HepG2 (cell line): Measurements from ENCODE around the gene TAGLN2. TPM values are rescaled to one million over a fixed set of nuclear protein-coding genes. Genes with fewer than 3 reads are reported as not detected.

Experiments
- CBFB ChIP-seq: sonication (generic); formaldehyde crosslinking; IDR thresholded peaks from 2 replicates; pipeline ENCODE4 v1.4.0; 2020; ENCODE audit warnings: missing genetic modification reagents
- DR1 ChIP-seq: sonication (generic); formaldehyde crosslinking; IDR thresholded peaks from 2 replicates; pipeline ENCODE4 v1.8.0; 2021; ENCODE audit warnings: mild to moderate bottlenecking, missing genetic modification reagents, inconsistent platforms
- HNRNPLL ChIP-seq: fragments of 200-400 bp; formaldehyde crosslinking; IDR thresholded peaks from 2 replicates; pipeline ENCODE4 v1.6.1; 2017; ENCODE audit warnings: mild to moderate bottlenecking, low read depth, low read length; ENCODE audit not compliant: poor library complexity, severe bottlenecking
- KMT2A ChIP-seq: sonication (generic); formaldehyde crosslinking; IDR thresholded peaks from 2 replicates; pipeline ENCODE4 v1.4.0; 2020; ENCODE audit warnings: missing genetic modification reagents
- MBD4 ChIP-seq: IDR thresholded peaks from 2 replicates; pipeline ENCODE4 v1.6.1; 2012; ENCODE audit warnings: low read length, inconsistent platforms, borderline replicate concordance
- NFIB ChIP-seq: sonication (generic); formaldehyde crosslinking; IDR thresholded peaks from 2 replicates; pipeline ENCODE4 v1.9.0; 2021; ENCODE audit warnings: missing genetic modification reagents, mild to moderate bottlenecking, borderline replicate concordance
- RXRA ChIP-seq: sonication (generic); formaldehyde crosslinking; IDR thresholded peaks from 2 replicates; pipeline ENCODE4 v1.5.1; 2020; ENCODE audit warnings: missing genetic modification reagents
- ZNF556 ChIP-seq: sonication (generic); formaldehyde crosslinking; IDR thresholded peaks from 2 replicates; pipeline ENCODE4 v1.4.0; 2020; ENCODE audit warnings: mild to moderate bottlenecking, missing genetic modification reagents, borderline replicate concordance
- ZNF605 ChIP-seq: sonication (generic); formaldehyde crosslinking; IDR thresholded peaks from 2 replicates; pipeline ENCODE4 v1.8.0; 2022; ENCODE audit warnings: mild to moderate bottlenecking, missing genetic modification reagents
- ZNF775 ChIP-seq: sonication (generic); formaldehyde crosslinking; IDR thresholded peaks from 2 replicates; pipeline ENCODE4 v1.4.0; 2020; ENCODE audit warnings: missing genetic modification reagents, mild to moderate bottlenecking, moderate library complexity, borderline replicate concordance
- polyA plus RNA-seq, 8 experiments: library from polyadenylated mRNA; depleted of rRNA in 3 of 8; stranded (reverse) in 7 of 8; unstranded in 1 of 8; fragments of >200 nt; fragmentation: Illumina TruSeq in 4 of 8; extraction: Trizol in 4 of 8; gene quantifications; 2 replicates each; pipeline versions ENCODE4 v1.2.1 to v1.2.3, GENCODE V29; 2011 to 2016; ENCODE audit warnings: low read depth in 4 of 8, missing spikeins in 1 of 8, mixed read lengths in 1 of 8; ENCODE audit not compliant: insufficient read depth in 1 of 8
- total RNA-seq, 5 experiments: library from RNA; depleted of rRNA; stranded (reverse); fragments of >200 nt; fragmentation: Illumina TruSeq; extraction: Trizol; gene quantifications; 2 replicates each; pipeline ENCODE4 v1.2.3, GENCODE V29; 2016; ENCODE audit warnings: low read depth in 1 of 5
- TF ChIP-seq, protein P1 (sequence below): sonication (generic); formaldehyde crosslinking; IDR thresholded peaks from 2 replicates; pipeline ENCODE4 v1.4.0; 2020; ENCODE audit warnings: missing genetic modification reagents
- TF ChIP-seq, protein P2 (sequence below): sonication (generic); formaldehyde crosslinking; conservative IDR thresholded peaks from 2 replicates; pipeline ENCODE4 v1.4.0; 2020; ENCODE audit warnings: missing genetic modification reagents

The TAGLN2 gene
- total and polyA plus RNA-seq, 2 of the 13 experiments (the other 11 are each of a cell fraction or from before 2014, with no cell fraction given) = 6.7 to 17.2 TPM

DNA sequence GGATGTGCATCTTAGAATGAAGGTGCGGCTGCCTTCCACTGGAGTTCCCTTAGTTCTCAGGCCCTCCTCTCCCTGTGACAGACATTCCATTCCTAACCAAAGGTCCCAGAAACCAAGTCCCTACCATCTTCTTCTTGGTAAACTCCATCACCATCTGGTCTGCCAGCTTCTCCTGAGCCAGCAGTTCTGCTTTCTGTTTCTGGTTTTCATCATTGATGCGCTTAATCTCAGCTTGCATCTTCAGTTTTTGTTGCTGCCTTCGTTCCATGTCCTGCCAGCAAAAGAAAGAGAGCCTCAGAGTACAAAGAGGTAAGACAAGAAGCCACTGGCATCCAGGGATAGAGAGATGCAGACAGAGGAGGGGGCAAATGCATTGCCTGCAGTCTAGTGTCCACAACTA lies 44.9 kb downstream of the TAGLN2 start (continued):
- TF ChIP-seq, protein P1, sequence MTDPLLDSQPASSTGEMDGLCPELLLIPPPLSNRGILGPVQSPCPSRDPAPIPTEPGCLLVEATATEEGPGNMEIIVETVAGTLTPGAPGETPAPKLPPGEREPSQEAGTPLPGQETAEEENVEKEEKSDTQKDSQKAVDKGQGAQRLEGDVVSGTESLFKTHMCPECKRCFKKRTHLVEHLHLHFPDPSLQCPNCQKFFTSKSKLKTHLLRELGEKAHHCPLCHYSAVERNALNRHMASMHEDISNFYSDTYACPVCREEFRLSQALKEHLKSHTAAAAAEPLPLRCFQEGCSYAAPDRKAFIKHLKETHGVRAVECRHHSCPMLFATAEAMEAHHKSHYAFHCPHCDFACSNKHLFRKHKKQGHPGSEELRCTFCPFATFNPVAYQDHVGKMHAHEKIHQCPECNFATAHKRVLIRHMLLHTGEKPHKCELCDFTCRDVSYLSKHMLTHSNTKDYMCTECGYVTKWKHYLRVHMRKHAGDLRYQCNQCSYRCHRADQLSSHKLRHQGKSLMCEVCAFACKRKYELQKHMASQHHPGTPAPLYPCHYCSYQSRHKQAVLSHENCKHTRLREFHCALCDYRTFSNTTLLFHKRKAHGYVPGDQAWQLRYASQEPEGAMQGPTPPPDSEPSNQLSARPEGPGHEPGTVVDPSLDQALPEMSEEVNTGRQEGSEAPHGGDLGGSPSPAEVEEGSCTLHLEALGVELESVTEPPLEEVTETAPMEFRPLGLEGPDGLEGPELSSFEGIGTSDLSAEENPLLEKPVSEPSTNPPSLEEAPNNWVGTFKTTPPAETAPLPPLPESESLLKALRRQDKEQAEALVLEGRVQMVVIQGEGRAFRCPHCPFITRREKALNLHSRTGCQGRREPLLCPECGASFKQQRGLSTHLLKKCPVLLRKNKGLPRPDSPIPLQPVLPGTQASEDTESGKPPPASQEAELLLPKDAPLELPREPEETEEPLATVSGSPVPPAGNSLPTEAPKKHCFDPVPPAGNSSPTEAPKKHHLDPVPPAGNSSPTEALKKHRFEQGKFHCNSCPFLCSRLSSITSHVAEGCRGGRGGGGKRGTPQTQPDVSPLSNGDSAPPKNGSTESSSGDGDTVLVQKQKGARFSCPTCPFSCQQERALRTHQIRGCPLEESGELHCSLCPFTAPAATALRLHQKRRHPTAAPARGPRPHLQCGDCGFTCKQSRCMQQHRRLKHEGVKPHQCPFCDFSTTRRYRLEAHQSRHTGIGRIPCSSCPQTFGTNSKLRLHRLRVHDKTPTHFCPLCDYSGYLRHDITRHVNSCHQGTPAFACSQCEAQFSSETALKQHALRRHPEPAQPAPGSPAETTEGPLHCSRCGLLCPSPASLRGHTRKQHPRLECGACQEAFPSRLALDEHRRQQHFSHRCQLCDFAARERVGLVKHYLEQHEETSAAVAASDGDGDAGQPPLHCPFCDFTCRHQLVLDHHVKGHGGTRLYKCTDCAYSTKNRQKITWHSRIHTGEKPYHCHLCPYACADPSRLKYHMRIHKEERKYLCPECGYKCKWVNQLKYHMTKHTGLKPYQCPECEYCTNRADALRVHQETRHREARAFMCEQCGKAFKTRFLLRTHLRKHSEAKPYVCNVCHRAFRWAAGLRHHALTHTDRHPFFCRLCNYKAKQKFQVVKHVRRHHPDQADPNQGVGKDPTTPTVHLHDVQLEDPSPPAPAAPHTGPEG (CRISPR knock-in tag) = no peak
- TF ChIP-seq CBFB (CRISPR knock-in tag) (no peak), ZNF775 (no peak), MBD4 (no peak), ZNF605 (CRISPR knock-in tag) (no peak), ZNF556 (CRISPR knock-in tag) (no peak), RXRA (no peak), KMT2A (CRISPR knock-in tag) (no peak), HNRNPLL (no peak), NFIB (CRISPR knock-in tag) (no peak), DR1 (CRISPR knock-in tag) (no peak)
- TF ChIP-seq, protein P2, sequence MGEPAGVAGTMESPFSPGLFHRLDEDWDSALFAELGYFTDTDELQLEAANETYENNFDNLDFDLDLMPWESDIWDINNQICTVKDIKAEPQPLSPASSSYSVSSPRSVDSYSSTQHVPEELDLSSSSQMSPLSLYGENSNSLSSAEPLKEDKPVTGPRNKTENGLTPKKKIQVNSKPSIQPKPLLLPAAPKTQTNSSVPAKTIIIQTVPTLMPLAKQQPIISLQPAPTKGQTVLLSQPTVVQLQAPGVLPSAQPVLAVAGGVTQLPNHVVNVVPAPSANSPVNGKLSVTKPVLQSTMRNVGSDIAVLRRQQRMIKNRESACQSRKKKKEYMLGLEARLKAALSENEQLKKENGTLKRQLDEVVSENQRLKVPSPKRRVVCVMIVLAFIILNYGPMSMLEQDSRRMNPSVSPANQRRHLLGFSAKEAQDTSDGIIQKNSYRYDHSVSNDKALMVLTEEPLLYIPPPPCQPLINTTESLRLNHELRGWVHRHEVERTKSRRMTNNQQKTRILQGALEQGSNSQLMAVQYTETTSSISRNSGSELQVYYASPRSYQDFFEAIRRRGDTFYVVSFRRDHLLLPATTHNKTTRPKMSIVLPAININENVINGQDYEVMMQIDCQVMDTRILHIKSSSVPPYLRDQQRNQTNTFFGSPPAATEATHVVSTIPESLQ (CRISPR knock-in tag) = no peak
